GM23338 (cell line): Measurements from ENCODE around the gene ACBD5.

Experiments
- EZH2 ChIP-seq: fragments of 200-600 bp; sonication (generic); IDR thresholded peaks from one replicate; pipeline ENCODE4 v1.8.0; 2017; ENCODE audit warnings: antibody characterized with exemption, mild to moderate bottlenecking, low read depth; ENCODE audit not compliant: unreplicated experiment
- TF ChIP-seq, protein P1 (sequence below), 2 experiments: fragments of 200-600 bp in 1 of 2; sonication (generic) in 1 of 2; conservative IDR thresholded peaks; 2 replicates each; pipeline versions ENCODE4 v1.5.1 to v1.6.1; 2016 to 2017; ENCODE audit warnings: antibody characterized with exemption in 2 of 2, low read depth in 2 of 2, mild to moderate bottlenecking in 2 of 2, moderate library complexity in 1 of 2

DNA sequence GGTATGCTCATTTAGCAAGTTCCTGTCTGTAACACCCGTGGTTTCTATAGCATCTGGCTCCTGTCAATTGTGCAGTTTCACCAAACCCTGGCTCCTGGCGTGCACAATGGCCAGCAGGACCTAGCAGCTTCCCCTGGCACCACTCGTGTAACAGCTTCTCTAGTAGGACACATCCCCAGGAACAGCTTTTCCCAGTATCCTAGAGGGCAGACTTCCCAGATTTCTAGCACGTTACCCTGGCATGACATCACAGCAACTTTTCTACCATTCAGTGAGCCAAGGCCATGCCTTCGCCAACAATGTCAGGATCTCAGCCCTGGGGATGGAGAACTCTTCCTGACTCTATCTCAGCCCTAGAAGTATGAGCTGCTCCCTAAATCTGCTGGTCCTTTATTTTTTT lies 92.9 kb downstream of the ACBD5 start:
- TF ChIP-seq, protein P1, sequence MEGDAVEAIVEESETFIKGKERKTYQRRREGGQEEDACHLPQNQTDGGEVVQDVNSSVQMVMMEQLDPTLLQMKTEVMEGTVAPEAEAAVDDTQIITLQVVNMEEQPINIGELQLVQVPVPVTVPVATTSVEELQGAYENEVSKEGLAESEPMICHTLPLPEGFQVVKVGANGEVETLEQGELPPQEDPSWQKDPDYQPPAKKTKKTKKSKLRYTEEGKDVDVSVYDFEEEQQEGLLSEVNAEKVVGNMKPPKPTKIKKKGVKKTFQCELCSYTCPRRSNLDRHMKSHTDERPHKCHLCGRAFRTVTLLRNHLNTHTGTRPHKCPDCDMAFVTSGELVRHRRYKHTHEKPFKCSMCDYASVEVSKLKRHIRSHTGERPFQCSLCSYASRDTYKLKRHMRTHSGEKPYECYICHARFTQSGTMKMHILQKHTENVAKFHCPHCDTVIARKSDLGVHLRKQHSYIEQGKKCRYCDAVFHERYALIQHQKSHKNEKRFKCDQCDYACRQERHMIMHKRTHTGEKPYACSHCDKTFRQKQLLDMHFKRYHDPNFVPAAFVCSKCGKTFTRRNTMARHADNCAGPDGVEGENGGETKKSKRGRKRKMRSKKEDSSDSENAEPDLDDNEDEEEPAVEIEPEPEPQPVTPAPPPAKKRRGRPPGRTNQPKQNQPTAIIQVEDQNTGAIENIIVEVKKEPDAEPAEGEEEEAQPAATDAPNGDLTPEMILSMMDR (conservative IDR thresholded peaks at IDR 0.05; ENCODE audit: low read depth in 2 of 2): no peak
- no peak for TF ChIP-seq EZH2
